H9 (cell line): ENCODE measurements around the gene TRA2B. TPM values are rescaled to one million over a fixed set of nuclear protein-coding genes. Genes with fewer than 3 reads are reported as not detected.

Experiments
- DNase-seq: peaks from one replicate; pipeline ENCODE4 v3.0.0-alpha.2; 2017
- H2AFZ ChIP-seq: one replicate; pipeline ENCODE4 v1.6.1; 2013; ENCODE audit warnings: mild to moderate bottlenecking, low read length, control low read depth, moderate library complexity
- H2AK5ac ChIP-seq: 2 replicates; pipeline ENCODE4 v1.6.1; 2013; ENCODE audit warnings: low read length, control low read depth, mixed read lengths; ENCODE audit not compliant: insufficient read length
- H2BK120ac ChIP-seq: one replicate; pipeline ENCODE4 v1.6.1; 2013; ENCODE audit warnings: low read depth, mild to moderate bottlenecking, low read length, control low read depth, inconsistent platforms; ENCODE audit not compliant: poor library complexity, severe bottlenecking
- H2BK12ac ChIP-seq: 2 replicates; pipeline ENCODE4 v1.6.1; 2013; ENCODE audit warnings: low read length, control low read depth, mixed read lengths, low read depth; ENCODE audit not compliant: insufficient read length
- H2BK15ac ChIP-seq: 2 replicates; pipeline ENCODE4 v1.6.1; 2013; ENCODE audit warnings: low read depth, low read length, control low read depth
- H2BK20ac ChIP-seq: one replicate; pipeline ENCODE4 v1.6.1; 2013; ENCODE audit warnings: low read depth, mild to moderate bottlenecking, low read length, control low read depth, inconsistent platforms; ENCODE audit not compliant: poor library complexity, severe bottlenecking
- H2BK5ac ChIP-seq: 2 replicates; pipeline ENCODE4 v1.6.1; 2013; ENCODE audit warnings: low read length, control low read depth, mixed read lengths; ENCODE audit not compliant: insufficient read length
- H3K14ac ChIP-seq: 2 replicates; pipeline ENCODE4 v1.6.1; 2013; ENCODE audit warnings: low read length, control low read depth; ENCODE audit not compliant: insufficient read depth
- H3K18ac ChIP-seq: 2 replicates; pipeline ENCODE4 v1.6.1; 2013; ENCODE audit warnings: low read depth, mild to moderate bottlenecking, mixed read lengths, low read length, control low read depth; ENCODE audit not compliant: insufficient read length
- H3K23ac ChIP-seq: 2 replicates; pipeline ENCODE4 v1.6.1; 2013; ENCODE audit warnings: low read length, control low read depth, mixed read lengths, low read depth; ENCODE audit not compliant: insufficient read length
- H3K23me2 ChIP-seq: 2 replicates; pipeline ENCODE4 v1.6.1; 2013; ENCODE audit warnings: low read depth, mild to moderate bottlenecking, mixed read lengths, low read length, control low read depth; ENCODE audit not compliant: insufficient read length, poor library complexity, severe bottlenecking
- H3K27ac ChIP-seq: 2 replicates; pipeline ENCODE4 v1.5.1; 2013; ENCODE audit warnings: low read length, control low read depth, mixed read lengths, low read depth; ENCODE audit not compliant: insufficient read length
- H3K27me3 ChIP-seq: 2 replicates; pipeline ENCODE4 v1.6.1; 2013; ENCODE audit warnings: low read length, control low read depth, inconsistent platforms; ENCODE audit not compliant: insufficient read depth
- H3K4ac ChIP-seq: 2 replicates; pipeline ENCODE4 v1.6.1; 2013; ENCODE audit warnings: low read depth, mild to moderate bottlenecking, control low read depth, inconsistent platforms, low read length, moderate library complexity
- H3K4me1 ChIP-seq: 2 replicates; pipeline ENCODE4 v1.6.1; 2013; ENCODE audit warnings: low read length, control low read depth, inconsistent platforms; ENCODE audit not compliant: insufficient read depth
- H3K4me2 ChIP-seq: 2 replicates; pipeline ENCODE4 v1.6.1; 2013; ENCODE audit warnings: low read length, control low read depth, mixed read lengths; ENCODE audit not compliant: insufficient read length, insufficient read depth
- H3K56ac ChIP-seq: 2 replicates; pipeline ENCODE4 v1.6.1; 2013; ENCODE audit warnings: low read depth, mild to moderate bottlenecking, mixed read lengths, low read length, control low read depth; ENCODE audit not compliant: insufficient read length
- H3K79me1 ChIP-seq: 2 replicates; pipeline ENCODE4 v1.6.1; 2013; ENCODE audit warnings: low read depth, mild to moderate bottlenecking, moderate library complexity, low read length, control low read depth, inconsistent platforms; ENCODE audit not compliant: insufficient read depth, poor library complexity, severe bottlenecking
- H3K79me2 ChIP-seq: 2 replicates; pipeline ENCODE4 v1.6.1; 2013; ENCODE audit warnings: low read length, control low read depth, inconsistent platforms; ENCODE audit not compliant: insufficient read depth
- H3K9ac ChIP-seq: 2 replicates; pipeline ENCODE4 v1.6.1; 2013; ENCODE audit warnings: low read length, control low read depth, mixed read lengths; ENCODE audit not compliant: insufficient read length; ENCODE audit errors: extremely low read depth
- H3K9me3 ChIP-seq: one replicate; pipeline ENCODE4 v1.6.1; 2013; ENCODE audit warnings: low read depth, low read length, inconsistent platforms; ENCODE audit not compliant: control insufficient read depth
- H3T11ph ChIP-seq: one replicate; pipeline ENCODE4 v1.6.1; 2013; ENCODE audit warnings: mild to moderate bottlenecking, low read length, control low read depth, inconsistent platforms
- H4K20me1 ChIP-seq: one replicate; pipeline ENCODE4 v1.6.1; 2013; ENCODE audit not compliant: control insufficient read depth, insufficient read length, insufficient read depth
- H4K5ac ChIP-seq: 2 replicates; pipeline ENCODE4 v1.6.1; 2013; ENCODE audit warnings: low read depth, mild to moderate bottlenecking, mixed read lengths, low read length, control low read depth; ENCODE audit not compliant: insufficient read length
- H4K8ac ChIP-seq: replicated peaks from 2 replicates; pipeline ENCODE4 v1.6.1; 2013; ENCODE audit warnings: low read length, control low read depth, mixed read lengths, low read depth; ENCODE audit not compliant: insufficient read length
- H4K91ac ChIP-seq: 2 replicates; pipeline ENCODE4 v1.6.1; 2013; ENCODE audit warnings: low read depth, mild to moderate bottlenecking, moderate library complexity, mixed read lengths, low read length, control low read depth; ENCODE audit not compliant: insufficient read length
- H3K27ac Mint-ChIP-seq, 3 experiments: 2 replicates in 2 of 3; 3 replicates in 1 of 3; pipeline ENCODE4 v1.8.0; 2020 to 2021; ENCODE audit warnings: mixed read lengths in 3 of 3, mild to moderate bottlenecking in 1 of 3, moderate library complexity in 1 of 3
- H3K27me3 Mint-ChIP-seq: 2 replicates; pipeline ENCODE4 v1.8.0; 2021; ENCODE audit warnings: low read depth, mild to moderate bottlenecking, moderate library complexity, mixed read lengths
- H3K36me3 Mint-ChIP-seq, 3 experiments: 2 replicates in 2 of 3; 3 replicates in 1 of 3; pipeline ENCODE4 v1.8.0; 2020 to 2021; ENCODE audit warnings: low read depth in 3 of 3, mixed read lengths in 3 of 3; ENCODE audit not compliant: insufficient read depth in 1 of 3
- H3K4me1 Mint-ChIP-seq, 2 experiments: 2 replicates each; pipeline ENCODE4 v1.8.0; 2020; ENCODE audit warnings: mixed read lengths in 2 of 2
- H3K4me3 Mint-ChIP-seq, 2 experiments: 2 replicates in 1 of 2; 3 replicates in 1 of 2; pipeline ENCODE4 v1.8.0; 2020 to 2021; ENCODE audit warnings: mild to moderate bottlenecking in 2 of 2, mixed read lengths in 2 of 2, moderate library complexity in 1 of 2
- H3K9me3 Mint-ChIP-seq, 2 experiments: 2 replicates in 1 of 2; 3 replicates in 1 of 2; pipeline ENCODE4 v1.8.0; 2020; ENCODE audit warnings: mild to moderate bottlenecking in 2 of 2, mixed read lengths in 2 of 2, moderate library complexity in 1 of 2
- CTCF ChIP-seq: fragments of 200-600 bp; sonication (generic); conservative IDR thresholded peaks from 3 replicates; pipeline ENCODE4 v1.8.0; 2021; ENCODE audit warnings: antibody characterized with exemption, mild to moderate bottlenecking
- WGBS: extraction: QIAGEN DNeasy Blood & Tissue Kit; methylation state at CpG from one replicate; pipeline ENCODE4 v1.1.7; 2013; ENCODE audit warnings: missing lambda C conversion rate, low lambda C conversion rate, mixed read lengths; ENCODE audit not compliant: insufficient read length; ENCODE audit errors: extremely low coverage; 5-methylcytosine and 5-hydroxymethylcytosine counted together
- total RNA-seq: library from RNA; stranded (reverse); gene quantifications from 2 replicates; pipeline ENCODE4 v1.2.1, GENCODE V29; 2021

TRA2B gene
- total RNA-seq, 1 experiment from 2014 or later = 344 TPM

DNA sequence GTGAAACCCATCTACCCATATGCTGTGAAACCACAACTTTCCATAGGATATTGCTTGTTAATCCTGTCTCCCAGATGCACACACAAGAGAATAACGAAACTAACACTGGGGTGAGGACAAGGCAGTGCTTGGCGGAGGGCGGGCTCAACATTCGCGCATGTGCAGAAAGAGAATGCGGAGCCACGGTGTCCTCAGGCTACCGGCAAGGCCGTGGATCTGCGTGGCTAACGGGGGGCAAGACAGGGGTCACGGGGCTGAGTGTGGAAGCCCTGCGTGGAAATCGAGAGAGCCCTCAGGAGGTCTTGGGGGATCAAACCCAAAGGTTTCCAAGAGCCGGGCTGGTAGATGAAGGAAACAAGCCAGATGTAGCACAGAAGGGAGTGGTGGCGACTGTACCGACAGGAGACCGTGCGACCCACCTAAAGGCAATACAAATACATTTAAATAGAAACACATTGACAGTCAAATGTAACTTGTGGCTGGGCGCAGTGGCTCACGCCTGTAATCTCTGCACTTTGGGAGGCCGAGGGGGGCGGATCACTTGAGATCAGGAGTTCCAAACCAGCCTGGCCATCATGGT lies 48.5 kb upstream of the TRA2B start:
- Mint-ChIP-seq H3K27ac (peak overlapping the region in 1 of 3 experiments; percentile 76; a peak in 2 of 7 replicates), H3K36me3 (no peaks in the 10 kb centered on the region; a peak in 1 of 7 replicates), H3K4me1 (peaks cover 2 to 7% of the 10 kb centered on the region in 2 experiments; a peak in 3 of 4 replicates), H3K27me3 (peaks cover 43% of the 10 kb centered on the region), H3K4me3 (no peak overlapping the region), H3K9me3 (no peaks in the 10 kb centered on the region; a peak in 1 of 5 replicates)
- no peaks in the 10 kb centered on the region for H3K79me2 ChIP-seq
- no peak overlapping the region for H2BK120ac ChIP-seq
- no peaks in the 10 kb centered on the region for H3K79me1 ChIP-seq
- whole genome bisulfite sequencing = no CpG with 5 or more reads among the region's 23 CpGs
- no peak overlapping the region for H3K14ac ChIP-seq
- H2AFZ ChIP-seq = no peak overlapping the region
- H3K18ac ChIP-seq = no peak overlapping the region
- H3K4ac ChIP-seq = no peak overlapping the region
- no peak overlapping the region for H2AK5ac ChIP-seq
- no peaks in the 10 kb centered on the region for H3K27me3 ChIP-seq
- no peak overlapping the region for H3K9ac ChIP-seq
- H3K27ac ChIP-seq = no peak overlapping the region
- H2BK15ac ChIP-seq = no peak overlapping the region
- no peak overlapping the region for H2BK5ac ChIP-seq
- H4K91ac ChIP-seq = no peak overlapping the region
- no peak overlapping the region for H3K4me2 ChIP-seq
- H4K5ac ChIP-seq = no peak overlapping the region
- H3K56ac ChIP-seq = no peak overlapping the region
- DNase-seq = no peak
- no peaks in the 10 kb centered on the region for H4K20me1 ChIP-seq
- no peaks in the 10 kb centered on the region for H3K9me3 ChIP-seq
- no peak overlapping the region for H3K23ac ChIP-seq
- no peak overlapping the region for H3T11ph ChIP-seq
- no peak for TF ChIP-seq CTCF
- H2BK12ac ChIP-seq = no peak overlapping the region
- H3K4me1 ChIP-seq = no peaks in the 10 kb centered on the region
- no peak overlapping the region for H2BK20ac ChIP-seq
- no peak overlapping the region for H4K8ac ChIP-seq
- peaks cover 2% of the 10 kb centered on the region for H3K23me2 ChIP-seq
